Measurements from ENCODE around the gene GALNS.

GRCh38 chr16:88846088-88846487 is 10.7 kb downstream of the GALNS start:
- no peak for TF ChIP-seq POLR2AphosphoS5 (IDR thresholded peaks at IDR 0.05; ENCODE audit: low read depth, low read length)
- no peak for TF ChIP-seq POLR2A (IDR thresholded peaks at IDR 0.05; ENCODE audit: low read depth, low read length)
